Activated CD8-positive, alpha-beta T cell treated with anti-CD3 and anti-CD28 coated beads for 36 hours (primary cell): Measurements from ENCODE around the gene OSTF1. TPM values are rescaled to one million over a fixed set of nuclear protein-coding genes. Genes with fewer than 3 reads are reported as not detected.

Experiments
- ATAC-seq: fragments of 200-7000 bp; cut with Tn5 transposase; one replicate; pipeline ENCODE4 v1.10.0; 2021; ENCODE audit warnings: mild to moderate bottlenecking, moderate library complexity
- CTCF ChIA-PET: fragments of 350-600 bp; sonication (Branson Sonifier 250); formaldehyde crosslinking; loops from one replicate; lab custom pipeline; 2021; ENCODE audit warnings: antibody characterized with exemption; lab: Charles Lee
- POLR2A ChIA-PET: fragments of 350-600 bp; sonication (Branson Sonifier 250); formaldehyde crosslinking; loops from one replicate; lab custom pipeline; 2021; ENCODE audit warnings: antibody characterized with exemption; lab: Charles Lee
- DNase-seq: peaks from one replicate; pipeline ENCODE4 v3.0.0-alpha.2; 2020
- H3K27ac Mint-ChIP-seq: one replicate; pipeline ENCODE4 v1.8.0; 2021; ENCODE audit warnings: mild to moderate bottlenecking, mixed read lengths
- H3K27me3 Mint-ChIP-seq: one replicate; pipeline ENCODE4 v1.8.0; 2021; ENCODE audit warnings: mixed read lengths
- H3K36me3 Mint-ChIP-seq: one replicate; pipeline ENCODE4 v1.8.0; 2021; ENCODE audit warnings: low read depth, mixed read lengths
- H3K4me1 Mint-ChIP-seq: one replicate; pipeline ENCODE4 v1.8.0; 2021; ENCODE audit warnings: low read depth, mixed read lengths
- H3K4me3 Mint-ChIP-seq: one replicate; pipeline ENCODE4 v1.8.0; 2021; ENCODE audit warnings: mild to moderate bottlenecking, moderate library complexity, mixed read lengths
- H3K9me3 Mint-ChIP-seq: one replicate; pipeline ENCODE4 v1.8.0; 2021; ENCODE audit warnings: mixed read lengths
- intact Hi-C: fragments of 100-400 bp; cut with micrococcal nuclease; formaldehyde crosslinking; loops from one replicate; pipeline ENCODE4 v1.10.0; 2022
- total RNA-seq, 2 experiments: library from RNA; stranded (reverse); gene quantifications; one replicate each; pipeline ENCODE4 v1.2.3, GENCODE V29; 2021
- TF ChIP-seq, protein P1 (sequence below): fragments of 200-600 bp; IDR thresholded peaks from one replicate; pipeline ENCODE4 v1.8.0; 2022; ENCODE audit warnings: antibody characterized with exemption, mild to moderate bottlenecking

OSTF1 gene
- total RNA-seq, 2 experiments from 2014 or later = 52.2 to 55.3 TPM

DNA sequence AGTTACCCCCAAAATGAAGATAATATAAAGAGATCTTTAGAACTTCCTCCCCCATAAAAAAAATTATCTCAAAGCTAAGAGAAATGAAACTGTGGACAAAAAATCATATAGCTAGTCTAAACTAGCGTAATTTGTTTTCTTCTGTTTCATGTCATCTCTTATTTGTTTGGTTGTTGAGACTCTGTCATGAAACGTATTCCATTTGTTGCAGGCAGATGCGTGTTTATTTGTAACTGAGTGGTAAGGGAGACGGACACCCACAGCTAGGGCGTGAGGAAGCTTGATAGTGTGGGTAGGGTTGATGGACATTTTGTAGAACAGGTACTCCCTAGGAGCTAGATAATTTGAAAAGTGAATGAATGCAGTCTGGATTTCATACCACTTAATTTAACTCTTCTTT lies 41.9 kb downstream of the OSTF1 start:
- ATAC-seq = no peak
- POLR2A ChIA-PET = no interaction called here
- CTCF ChIA-PET = interaction anchor here (2.3 kb wide), 1 partner anchor 55 kb away, joined by 12 read pairs; no protein-coding TSS in a partner anchor
- TF ChIP-seq, protein P1, sequence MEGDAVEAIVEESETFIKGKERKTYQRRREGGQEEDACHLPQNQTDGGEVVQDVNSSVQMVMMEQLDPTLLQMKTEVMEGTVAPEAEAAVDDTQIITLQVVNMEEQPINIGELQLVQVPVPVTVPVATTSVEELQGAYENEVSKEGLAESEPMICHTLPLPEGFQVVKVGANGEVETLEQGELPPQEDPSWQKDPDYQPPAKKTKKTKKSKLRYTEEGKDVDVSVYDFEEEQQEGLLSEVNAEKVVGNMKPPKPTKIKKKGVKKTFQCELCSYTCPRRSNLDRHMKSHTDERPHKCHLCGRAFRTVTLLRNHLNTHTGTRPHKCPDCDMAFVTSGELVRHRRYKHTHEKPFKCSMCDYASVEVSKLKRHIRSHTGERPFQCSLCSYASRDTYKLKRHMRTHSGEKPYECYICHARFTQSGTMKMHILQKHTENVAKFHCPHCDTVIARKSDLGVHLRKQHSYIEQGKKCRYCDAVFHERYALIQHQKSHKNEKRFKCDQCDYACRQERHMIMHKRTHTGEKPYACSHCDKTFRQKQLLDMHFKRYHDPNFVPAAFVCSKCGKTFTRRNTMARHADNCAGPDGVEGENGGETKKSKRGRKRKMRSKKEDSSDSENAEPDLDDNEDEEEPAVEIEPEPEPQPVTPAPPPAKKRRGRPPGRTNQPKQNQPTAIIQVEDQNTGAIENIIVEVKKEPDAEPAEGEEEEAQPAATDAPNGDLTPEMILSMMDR = no peak
- no peaks in the 10 kb centered on the region for H3K27me3 Mint-ChIP-seq
- H3K4me1 Mint-ChIP-seq = peaks cover 25% of the 10 kb centered on the region
- no peak overlapping the region for H3K27ac Mint-ChIP-seq
- DNase-seq = no peak
- H3K9me3 Mint-ChIP-seq = no peaks in the 10 kb centered on the region
- no peak overlapping the region for H3K4me3 Mint-ChIP-seq
- intact Hi-C loops = no loop called here
- peaks cover 28% of the 10 kb centered on the region for H3K36me3 Mint-ChIP-seq

DNA sequence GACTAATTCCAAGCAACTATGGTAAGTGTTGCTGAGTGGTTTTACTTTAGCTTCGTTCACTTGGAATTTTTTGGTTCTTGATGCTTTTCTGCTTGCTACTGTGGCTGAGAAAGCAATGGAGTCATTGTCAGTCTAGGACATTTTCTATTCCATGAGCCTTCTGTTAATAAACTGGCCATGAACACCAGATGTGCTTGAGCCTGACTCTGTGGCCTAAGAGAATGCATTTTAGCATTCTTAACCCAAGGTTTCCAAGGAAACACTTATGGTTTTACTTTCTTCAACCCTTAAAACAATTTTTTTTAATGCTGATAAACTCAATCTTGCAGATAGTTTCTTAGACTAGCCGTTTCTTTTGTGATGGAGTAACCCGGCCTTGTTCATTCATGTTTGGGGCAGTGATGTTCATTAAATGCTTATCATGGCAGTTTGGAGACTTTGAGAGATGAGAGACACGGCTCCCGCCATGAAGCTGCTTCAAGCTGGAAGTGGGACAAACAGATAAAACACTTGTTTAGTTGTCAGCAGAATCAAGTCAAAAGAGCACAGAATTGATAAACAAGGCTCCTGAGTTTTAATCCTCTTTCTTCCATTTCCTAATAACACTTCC lies 42.4 kb downstream of the OSTF1 start:
- no peak for ATAC-seq
- TF ChIP-seq, protein P1 = no peak
- ChIA-PET CTCF (interaction anchor here (2.3 kb wide), 1 partner anchor 54 kb away, joined by 12 read pairs; no protein-coding TSS in a partner anchor), POLR2A (no interaction called here)
- intact Hi-C loops = no loop called here
- Mint-ChIP-seq H3K27ac (no peak overlapping the region), H3K36me3 (peaks cover 31% of the 10 kb centered on the region), H3K9me3 (no peaks in the 10 kb centered on the region), H3K27me3 (no peaks in the 10 kb centered on the region), H3K4me3 (no peak overlapping the region), H3K4me1 (peaks cover 21% of the 10 kb centered on the region)
- DNase-seq = no peak

DNA sequence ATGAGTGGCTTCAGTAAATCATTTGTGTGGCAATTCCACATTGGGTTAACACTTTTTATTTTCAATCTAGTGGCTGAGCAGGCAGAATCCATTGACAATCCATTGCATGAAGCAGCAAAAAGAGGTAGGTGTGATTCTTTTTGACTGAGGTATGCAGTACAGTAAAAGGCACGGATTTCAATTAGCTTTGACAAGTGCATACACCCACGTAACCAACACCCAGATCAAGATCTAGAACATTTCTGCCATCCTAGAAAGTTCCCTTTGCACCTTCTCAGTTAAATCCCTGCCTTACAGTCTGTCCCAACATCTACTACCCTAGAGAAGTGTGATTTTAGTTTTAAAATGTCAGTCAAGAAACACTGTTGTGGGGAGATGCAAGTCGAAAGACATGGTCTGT lies 43.4 kb downstream of the OSTF1 start:
- ChIA-PET CTCF (no interaction called here), POLR2A (no interaction called here)
- Mint-ChIP-seq H3K4me1 (peaks cover 21% of the 10 kb centered on the region), H3K27me3 (no peaks in the 10 kb centered on the region), H3K9me3 (no peaks in the 10 kb centered on the region), H3K4me3 (no peak overlapping the region), H3K36me3 (peaks cover 36% of the 10 kb centered on the region), H3K27ac (no peak overlapping the region)
- TF ChIP-seq, protein P1 = no peak
- intact Hi-C loops = no loop called here
- no peak for DNase-seq
- no peak for ATAC-seq

DNA sequence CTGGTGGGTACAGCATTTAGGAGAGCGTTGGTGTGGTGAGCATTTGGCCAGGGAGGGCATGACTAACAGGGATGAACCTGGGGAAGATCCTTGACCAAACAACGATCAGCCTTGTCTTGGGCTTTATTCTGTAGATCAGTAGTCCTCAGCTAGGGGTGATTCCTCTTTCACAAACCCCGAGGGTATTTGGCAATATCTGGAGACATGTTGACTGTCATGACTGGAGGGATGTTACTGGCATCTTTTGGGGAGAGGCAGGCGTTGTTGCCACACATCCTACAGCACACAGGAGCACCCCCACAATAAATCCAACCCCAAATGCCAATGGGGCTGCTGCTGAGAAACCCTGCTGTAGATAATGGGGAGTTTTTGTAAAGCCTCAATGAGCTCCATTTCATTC lies 43.9 kb downstream of the OSTF1 start:
- Mint-ChIP-seq H3K4me3 (no peak overlapping the region), H3K4me1 (peaks cover 22% of the 10 kb centered on the region)

DNA sequence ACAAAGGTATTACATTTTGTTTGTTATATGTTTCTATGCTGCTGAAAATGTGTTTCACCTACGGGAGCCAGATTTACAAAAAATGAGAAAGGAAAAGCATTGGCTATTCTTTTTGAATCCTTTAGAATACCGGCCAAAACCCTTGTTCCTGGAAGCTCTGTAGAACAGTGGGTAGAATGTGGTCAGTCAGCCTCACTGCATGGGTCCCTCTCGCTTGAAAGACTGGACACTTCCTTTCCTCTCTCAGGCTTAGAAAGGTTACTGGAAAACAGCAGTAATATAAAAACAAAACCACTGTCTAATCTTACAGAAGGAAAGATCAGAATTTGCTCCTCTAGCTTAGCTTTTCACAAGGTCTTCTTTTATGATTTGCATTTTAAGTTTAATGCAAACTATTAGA lies 45.1 kb downstream of the OSTF1 start:
- Mint-ChIP-seq H3K27me3 (no peaks in the 10 kb centered on the region), H3K4me3 (no peak overlapping the region), H3K4me1 (peaks cover 27% of the 10 kb centered on the region), H3K9me3 (no peaks in the 10 kb centered on the region), H3K36me3 (peaks cover 51% of the 10 kb centered on the region), H3K27ac (peak overlapping the region; percentile 54)
- TF ChIP-seq, protein P1 = no peak
- ATAC-seq (no peak), DNase-seq (no peak)
- ChIA-PET POLR2A (no interaction called here), CTCF (interaction anchor here (0.9 kb wide), 1 partner anchor 12 kb away, joined by 3 read pairs; no protein-coding TSS in a partner anchor)
- intact Hi-C loops = no loop called here

More for the DNA sequence above, 43.9 kb downstream of the OSTF1 start:
- ATAC-seq (no peak), DNase-seq (no peak)
- no peaks in the 10 kb centered on the region for H3K9me3 Mint-ChIP-seq
- intact Hi-C loops = no loop called here
- no peaks in the 10 kb centered on the region for H3K27me3 Mint-ChIP-seq
- CTCF ChIA-PET = interaction anchor here (0.9 kb wide), 1 partner anchor 13 kb away, joined by 3 read pairs; no protein-coding TSS in a partner anchor
- H3K36me3 Mint-ChIP-seq = peaks cover 42% of the 10 kb centered on the region
- POLR2A ChIA-PET = no interaction called here
- TF ChIP-seq, protein P1 = no peak
- no peak overlapping the region for H3K27ac Mint-ChIP-seq
